ENCODE measurements around the gene SLC10A7.

The SLC10A7 gene

GRCh38 chr4:146381263-146381872, 140.4 kb downstream of the SLC10A7 start:
- DNase-seq (ENCODE audit: low read depth, low spot score) = no peak
- no peak overlapping the region for H3K4me3 ChIP-seq (ENCODE audit: low read depth, low read length)
- TF ChIP-seq CTCF (IDR thresholded peaks at IDR 0.05; ENCODE audit: insufficient read depth, low read length, missing control alignments) = no peak
- ChIA-PET CTCF (no interaction called here), POLR2A (no interaction called here)

GRCh38 chr4:146379744-146380143, 142.0 kb downstream of the SLC10A7 start:
- CTCF ChIA-PET = no interaction called here
- H3K4me3 ChIP-seq (ENCODE audit: low read depth, low read length) = no peak overlapping the region
- DNase-seq (ENCODE audit: low read depth, low spot score) = no peak
- TF ChIP-seq CTCF (IDR thresholded peaks at IDR 0.05; ENCODE audit: insufficient read depth, low read length, missing control alignments) = no peak
- POLR2A ChIA-PET = no interaction called here

GRCh38 chr4:146371812-146372211, 149.9 kb downstream of the SLC10A7 start:
- POLR2A ChIA-PET = no interaction called here
- TF ChIP-seq CTCF (IDR thresholded peaks at IDR 0.05; ENCODE audit: insufficient read depth, low read length, missing control alignments) = no peak
- DNase-seq (ENCODE audit: low read depth, low spot score) = no peak
- CTCF ChIA-PET = no interaction called here
- no peak overlapping the region for H3K4me3 ChIP-seq (ENCODE audit: low read depth, low read length)

GRCh38 chr4:146370841-146371240, 150.9 kb downstream of the SLC10A7 start:
- ChIA-PET CTCF (no interaction called here), POLR2A (no interaction called here)
- no peak for DNase-seq (ENCODE audit: low read depth, low spot score)

GRCh38 chr4:146369446-146369845, 152.3 kb downstream of the SLC10A7 start:
- H3K4me3 ChIP-seq (ENCODE audit: low read depth, low read length) = no peak overlapping the region
- DNase-seq (ENCODE audit: low read depth, low spot score) = no peak
- TF ChIP-seq CTCF (IDR thresholded peaks at IDR 0.05; ENCODE audit: insufficient read depth, low read length, missing control alignments) = no peak
- POLR2A ChIA-PET = no interaction called here
- CTCF ChIA-PET = no interaction called here

More at GRCh38 chr4:146370841-146371240, 150.9 kb downstream of the SLC10A7 start:
- no peak overlapping the region for H3K4me3 ChIP-seq (ENCODE audit: low read depth, low read length)
- TF ChIP-seq CTCF (IDR thresholded peaks at IDR 0.05; ENCODE audit: insufficient read depth, low read length, missing control alignments) = no peak

GRCh38 chr4:146368209-146368608, 153.5 kb downstream of the SLC10A7 start:
- POLR2A ChIA-PET = no interaction called here
- CTCF ChIA-PET = no interaction called here
- DNase-seq (ENCODE audit: low read depth, low spot score) = no peak
- no peak for TF ChIP-seq CTCF (IDR thresholded peaks at IDR 0.05; ENCODE audit: insufficient read depth, low read length, missing control alignments)
- no peak overlapping the region for H3K4me3 ChIP-seq (ENCODE audit: low read depth, low read length)
